GM23338 (cell line): ENCODE data around the gene GNB1L. TPM values are rescaled to one million over a fixed set of nuclear protein-coding genes. Genes with fewer than 3 reads are reported as not detected.

Experiments
- ATAC-seq: fragments of 200-7000 bp; cut with Tn5 transposase; 3 replicates; pipeline ENCODE4 v1.9.1; 2020
- DNase-seq: peaks from one replicate; pipeline ENCODE4 v3.0.0-alpha.2; 2015; ENCODE audit warnings: low spot score
- H2AFZ ChIP-seq: fragments of 200-600 bp; sonication (generic); 2 replicates; pipeline ENCODE4 v1.8.0; 2016; ENCODE audit warnings: antibody characterized with exemption, mild to moderate bottlenecking, moderate library complexity
- H3F3A ChIP-seq: fragments of 200-600 bp; sonication (generic); replicated peaks from 2 replicates; pipeline ENCODE4 v1.8.0; 2017; ENCODE audit warnings: antibody characterized with exemption, mixed run types, low read depth
- H3K27ac ChIP-seq: fragments of 200-600 bp; sonication (generic); 2 replicates; pipeline ENCODE4 v1.6.1; 2016; ENCODE audit warnings: low read depth
- H3K27me3 ChIP-seq: fragments of 200-600 bp; sonication (generic); 2 replicates; pipeline ENCODE4 v1.8.0; 2016; ENCODE audit warnings: mild to moderate bottlenecking, mixed run types, moderate library complexity; ENCODE audit not compliant: insufficient read depth
- H3K36me3 ChIP-seq: fragments of 200-600 bp; sonication (generic); 2 replicates; pipeline ENCODE4 v1.8.0; 2016; ENCODE audit warnings: mild to moderate bottlenecking; ENCODE audit not compliant: insufficient read depth
- H3K4me1 ChIP-seq: fragments of 200-600 bp; sonication (generic); 2 replicates; pipeline ENCODE4 v1.8.0; 2016; ENCODE audit warnings: mild to moderate bottlenecking, moderate library complexity; ENCODE audit not compliant: insufficient read depth
- H3K4me2 ChIP-seq: fragments of 200-600 bp; sonication (generic); 2 replicates; pipeline ENCODE4 v1.7.1; 2017; ENCODE audit warnings: mixed run types
- H3K4me3 ChIP-seq: fragments of 200-600 bp; sonication (generic); 2 replicates; pipeline ENCODE4 v1.6.1; 2016; ENCODE audit warnings: mixed run types
- H3K79me2 ChIP-seq: fragments of 200-600 bp; sonication (generic); replicated peaks from 2 replicates; pipeline ENCODE4 v1.8.0; 2017; ENCODE audit warnings: mild to moderate bottlenecking; ENCODE audit not compliant: insufficient read depth
- H3K9me2 ChIP-seq: fragments of 200-600 bp; sonication (generic); 2 replicates; pipeline ENCODE4 v1.8.0; 2017; ENCODE audit not compliant: insufficient read depth
- H4K20me1 ChIP-seq: fragments of 200-600 bp; sonication (generic); replicated peaks from 2 replicates; pipeline ENCODE4 v1.8.0; 2017; ENCODE audit warnings: mild to moderate bottlenecking; ENCODE audit not compliant: insufficient read depth
- H3K27ac Mint-ChIP-seq: 2 replicates; pipeline ENCODE4 v1.8.0; 2020; ENCODE audit warnings: inconsistent platforms, mild to moderate bottlenecking, moderate library complexity, mixed read lengths
- H3K27me3 Mint-ChIP-seq: 3 replicates; pipeline ENCODE4 v1.8.0; 2022; ENCODE audit warnings: low read depth, mild to moderate bottlenecking, moderate library complexity, mixed read lengths, inconsistent platforms; ENCODE audit not compliant: insufficient read depth, poor library complexity
- H3K36me3 Mint-ChIP-seq: 3 replicates; pipeline ENCODE4 v1.8.0; 2021; ENCODE audit warnings: low read depth, mild to moderate bottlenecking, inconsistent platforms, moderate library complexity, mixed read lengths
- H3K4me1 Mint-ChIP-seq: 3 replicates; pipeline ENCODE4 v1.8.0; 2020; ENCODE audit warnings: mild to moderate bottlenecking, inconsistent platforms, mixed read lengths
- H3K4me3 Mint-ChIP-seq: 3 replicates; pipeline ENCODE4 v1.8.0; 2021; ENCODE audit warnings: moderate library complexity, mild to moderate bottlenecking, inconsistent platforms, mixed read lengths
- H3K9me3 Mint-ChIP-seq: 3 replicates; pipeline ENCODE4 v1.8.0; 2020; ENCODE audit warnings: moderate library complexity, mild to moderate bottlenecking, inconsistent platforms, mixed read lengths
- CREB1 ChIP-seq: fragments of 250-450 bp; sonication (Bioruptor Pico); IDR thresholded peaks from 2 replicates; pipeline ENCODE4 v1.5.0; 2020; ENCODE audit warnings: low read depth, mild to moderate bottlenecking, moderate library complexity
- EZH2 ChIP-seq: fragments of 200-600 bp; sonication (generic); IDR thresholded peaks from one replicate; pipeline ENCODE4 v1.8.0; 2017; ENCODE audit warnings: antibody characterized with exemption, mild to moderate bottlenecking, low read depth; ENCODE audit not compliant: unreplicated experiment
- EZH2phosphoT487 ChIP-seq: fragments of 200-600 bp; sonication (generic); IDR thresholded peaks from one replicate; pipeline ENCODE4 v1.8.1; 2018; ENCODE audit warnings: antibody characterized with exemption; ENCODE audit not compliant: unreplicated experiment
- JUNB ChIP-seq: IDR thresholded peaks from one replicate; pipeline ENCODE4 v1.6.1; 2016; ENCODE audit warnings: antibody characterized with exemption; ENCODE audit not compliant: unreplicated experiment
- NANOG ChIP-seq: IDR thresholded peaks from 2 replicates; pipeline ENCODE4 v1.6.1; 2016; ENCODE audit warnings: antibody characterized with exemption, borderline replicate concordance
- POLR2AphosphoS5 ChIP-seq: IDR thresholded peaks from 2 replicates; pipeline ENCODE4 v1.6.1; 2016; ENCODE audit warnings: antibody characterized with exemption, low read depth
- STAT1 ChIP-seq: IDR thresholded peaks from one replicate; pipeline ENCODE4 v1.6.1; 2016; ENCODE audit warnings: antibody characterized with exemption; ENCODE audit not compliant: unreplicated experiment
- ZNF114 ChIP-seq: fragments of 250-450 bp; sonication (Bioruptor Pico); IDR thresholded peaks from 2 replicates; pipeline ENCODE4 v1.5.0; 2020; ENCODE audit warnings: mild to moderate bottlenecking, moderate library complexity
- ZNF331 ChIP-seq: fragments of 250-450 bp; sonication (Bioruptor Pico); IDR thresholded peaks from 2 replicates; pipeline ENCODE4 v1.5.0; 2020; ENCODE audit warnings: low read depth, mild to moderate bottlenecking, moderate library complexity
- polyA plus RNA-seq: library from polyadenylated mRNA; unstranded; fragments of >200 nt; fragmentation: Nextera tagmentation; extraction: Ambion mirVana; gene quantifications from 2 replicates; pipeline ENCODE4 v1.2.1, GENCODE V29; 2016
- total RNA-seq: library from RNA; depleted of rRNA; stranded (reverse); fragments of >200 nt; shearing (Covaris generic); gene quantifications from 2 replicates; pipeline ENCODE4 v1.2.3, GENCODE V29; 2014
- TF ChIP-seq, protein P1 (sequence below), 2 experiments: fragments of 200-600 bp in 1 of 2; sonication (generic) in 1 of 2; conservative IDR thresholded peaks; 2 replicates each; pipeline versions ENCODE4 v1.5.1 to v1.6.1; 2016 to 2017; ENCODE audit warnings: antibody characterized with exemption in 2 of 2, low read depth in 2 of 2, mild to moderate bottlenecking in 2 of 2, moderate library complexity in 1 of 2
- TF ChIP-seq, protein P2 (sequence below): IDR thresholded peaks from one replicate; pipeline ENCODE4 v1.6.1; 2018; ENCODE audit warnings: antibody characterized with exemption; ENCODE audit not compliant: unreplicated experiment
- TF ChIP-seq, protein P3 (sequence below): IDR thresholded peaks from 2 replicates; pipeline ENCODE4 v1.6.1; 2016; ENCODE audit warnings: antibody characterized with exemption
- TF ChIP-seq, protein P4 (sequence below): fragments of 250-450 bp; sonication (Bioruptor Pico); IDR thresholded peaks from 2 replicates; pipeline ENCODE4 v1.5.0; 2020; ENCODE audit warnings: mild to moderate bottlenecking, moderate library complexity

The GNB1L gene
- total and polyA plus RNA-seq, 2 experiments from 2014 or later: 15.2 to 27.8 TPM

DNA sequence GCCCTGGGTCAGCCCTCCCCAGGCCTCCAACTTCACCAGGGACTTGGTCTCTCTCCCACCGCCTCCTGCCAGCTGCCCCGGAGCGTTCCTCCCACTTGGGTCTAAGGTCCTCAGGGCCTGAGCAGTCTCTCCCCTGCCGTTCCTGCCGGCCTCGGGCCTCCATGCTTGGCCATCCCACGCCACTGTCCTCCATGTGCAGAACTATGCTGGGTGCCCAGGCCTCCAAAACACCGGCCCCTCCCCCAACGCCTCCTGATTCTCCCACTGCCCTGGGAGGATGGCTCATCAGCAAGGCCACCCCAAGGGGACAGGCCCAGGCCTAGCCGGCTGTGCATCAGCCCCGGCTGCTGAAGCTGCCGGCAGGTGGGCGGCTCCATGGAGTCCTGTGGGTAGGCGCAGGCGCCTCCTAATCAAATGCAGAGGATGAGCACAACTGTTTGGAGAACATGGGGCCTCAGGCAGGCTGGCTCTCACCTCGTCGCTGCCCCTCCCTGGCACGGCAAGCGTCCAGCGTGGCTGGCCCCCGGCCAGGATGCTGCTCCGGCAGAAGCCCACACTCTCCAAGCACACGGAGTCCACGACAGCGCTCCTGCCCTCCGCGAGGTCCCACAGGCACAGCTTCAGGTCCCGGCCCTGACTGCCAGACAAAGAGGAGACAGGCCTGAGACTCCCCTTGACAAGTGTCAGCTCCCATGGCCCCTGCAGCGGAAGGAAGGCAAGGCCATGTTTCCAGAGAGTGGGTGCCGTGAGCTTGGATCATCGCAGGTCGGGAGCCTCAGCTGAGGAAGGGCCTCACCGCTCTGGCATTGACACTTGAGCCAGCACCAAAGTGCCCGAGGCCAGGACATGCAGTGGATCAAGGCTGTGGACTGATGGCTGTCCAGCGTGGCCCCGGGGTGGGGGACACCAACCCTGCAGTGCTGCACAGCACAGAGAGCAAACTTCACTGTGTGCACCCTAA is 42.6 kb downstream of the GNB1L start:
- Histone ChIP-seq H4K20me1 (no peaks in the 10 kb centered on the region; the same call in 1 of the 2 replicates), H3K4me2 (no peak overlapping the region), H3K9me2 (no peaks in the 10 kb centered on the region), H3K79me2 (no peaks in the 10 kb centered on the region), H3K27me3 (no peaks in the 10 kb centered on the region), H2AFZ (no peak overlapping the region), H3K36me3 (no peaks in the 10 kb centered on the region), H3K27ac (no peak overlapping the region), H3F3A (no peaks in the 10 kb centered on the region), H3K4me1 (no peaks in the 10 kb centered on the region), H3K4me3 (no peak overlapping the region)
- Mint-ChIP-seq H3K9me3 (no peaks in the 10 kb centered on the region), H3K4me3 (no peak overlapping the region), H3K27me3 (peaks cover 12% of the 10 kb centered on the region), H3K27ac (no peak overlapping the region), H3K36me3 (no peaks in the 10 kb centered on the region), H3K4me1 (no peaks in the 10 kb centered on the region)
- TF ChIP-seq EZH2phosphoT487 (no peak), ZNF331 (CRISPR knock-in tag) (no peak), POLR2AphosphoS5 (no peak), ZNF114 (no peak), STAT1 (no peak), NANOG (no peak), EZH2 (no peak), CREB1 (CRISPR knock-in tag) (no peak), JUNB (no peak)
- TF ChIP-seq, protein P1, sequence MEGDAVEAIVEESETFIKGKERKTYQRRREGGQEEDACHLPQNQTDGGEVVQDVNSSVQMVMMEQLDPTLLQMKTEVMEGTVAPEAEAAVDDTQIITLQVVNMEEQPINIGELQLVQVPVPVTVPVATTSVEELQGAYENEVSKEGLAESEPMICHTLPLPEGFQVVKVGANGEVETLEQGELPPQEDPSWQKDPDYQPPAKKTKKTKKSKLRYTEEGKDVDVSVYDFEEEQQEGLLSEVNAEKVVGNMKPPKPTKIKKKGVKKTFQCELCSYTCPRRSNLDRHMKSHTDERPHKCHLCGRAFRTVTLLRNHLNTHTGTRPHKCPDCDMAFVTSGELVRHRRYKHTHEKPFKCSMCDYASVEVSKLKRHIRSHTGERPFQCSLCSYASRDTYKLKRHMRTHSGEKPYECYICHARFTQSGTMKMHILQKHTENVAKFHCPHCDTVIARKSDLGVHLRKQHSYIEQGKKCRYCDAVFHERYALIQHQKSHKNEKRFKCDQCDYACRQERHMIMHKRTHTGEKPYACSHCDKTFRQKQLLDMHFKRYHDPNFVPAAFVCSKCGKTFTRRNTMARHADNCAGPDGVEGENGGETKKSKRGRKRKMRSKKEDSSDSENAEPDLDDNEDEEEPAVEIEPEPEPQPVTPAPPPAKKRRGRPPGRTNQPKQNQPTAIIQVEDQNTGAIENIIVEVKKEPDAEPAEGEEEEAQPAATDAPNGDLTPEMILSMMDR (conservative IDR thresholded peaks at IDR 0.05; ENCODE audit: low read depth in 2 of 2): no peak
- TF ChIP-seq, protein P2, sequence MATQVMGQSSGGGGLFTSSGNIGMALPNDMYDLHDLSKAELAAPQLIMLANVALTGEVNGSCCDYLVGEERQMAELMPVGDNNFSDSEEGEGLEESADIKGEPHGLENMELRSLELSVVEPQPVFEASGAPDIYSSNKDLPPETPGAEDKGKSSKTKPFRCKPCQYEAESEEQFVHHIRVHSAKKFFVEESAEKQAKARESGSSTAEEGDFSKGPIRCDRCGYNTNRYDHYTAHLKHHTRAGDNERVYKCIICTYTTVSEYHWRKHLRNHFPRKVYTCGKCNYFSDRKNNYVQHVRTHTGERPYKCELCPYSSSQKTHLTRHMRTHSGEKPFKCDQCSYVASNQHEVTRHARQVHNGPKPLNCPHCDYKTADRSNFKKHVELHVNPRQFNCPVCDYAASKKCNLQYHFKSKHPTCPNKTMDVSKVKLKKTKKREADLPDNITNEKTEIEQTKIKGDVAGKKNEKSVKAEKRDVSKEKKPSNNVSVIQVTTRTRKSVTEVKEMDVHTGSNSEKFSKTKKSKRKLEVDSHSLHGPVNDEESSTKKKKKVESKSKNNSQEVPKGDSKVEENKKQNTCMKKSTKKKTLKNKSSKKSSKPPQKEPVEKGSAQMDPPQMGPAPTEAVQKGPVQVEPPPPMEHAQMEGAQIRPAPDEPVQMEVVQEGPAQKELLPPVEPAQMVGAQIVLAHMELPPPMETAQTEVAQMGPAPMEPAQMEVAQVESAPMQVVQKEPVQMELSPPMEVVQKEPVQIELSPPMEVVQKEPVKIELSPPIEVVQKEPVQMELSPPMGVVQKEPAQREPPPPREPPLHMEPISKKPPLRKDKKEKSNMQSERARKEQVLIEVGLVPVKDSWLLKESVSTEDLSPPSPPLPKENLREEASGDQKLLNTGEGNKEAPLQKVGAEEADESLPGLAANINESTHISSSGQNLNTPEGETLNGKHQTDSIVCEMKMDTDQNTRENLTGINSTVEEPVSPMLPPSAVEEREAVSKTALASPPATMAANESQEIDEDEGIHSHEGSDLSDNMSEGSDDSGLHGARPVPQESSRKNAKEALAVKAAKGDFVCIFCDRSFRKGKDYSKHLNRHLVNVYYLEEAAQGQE: no peak
- TF ChIP-seq, protein P3, sequence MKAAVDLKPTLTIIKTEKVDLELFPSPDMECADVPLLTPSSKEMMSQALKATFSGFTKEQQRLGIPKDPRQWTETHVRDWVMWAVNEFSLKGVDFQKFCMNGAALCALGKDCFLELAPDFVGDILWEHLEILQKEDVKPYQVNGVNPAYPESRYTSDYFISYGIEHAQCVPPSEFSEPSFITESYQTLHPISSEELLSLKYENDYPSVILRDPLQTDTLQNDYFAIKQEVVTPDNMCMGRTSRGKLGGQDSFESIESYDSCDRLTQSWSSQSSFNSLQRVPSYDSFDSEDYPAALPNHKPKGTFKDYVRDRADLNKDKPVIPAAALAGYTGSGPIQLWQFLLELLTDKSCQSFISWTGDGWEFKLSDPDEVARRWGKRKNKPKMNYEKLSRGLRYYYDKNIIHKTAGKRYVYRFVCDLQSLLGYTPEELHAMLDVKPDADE: no peak
- TF ChIP-seq, protein P4, sequence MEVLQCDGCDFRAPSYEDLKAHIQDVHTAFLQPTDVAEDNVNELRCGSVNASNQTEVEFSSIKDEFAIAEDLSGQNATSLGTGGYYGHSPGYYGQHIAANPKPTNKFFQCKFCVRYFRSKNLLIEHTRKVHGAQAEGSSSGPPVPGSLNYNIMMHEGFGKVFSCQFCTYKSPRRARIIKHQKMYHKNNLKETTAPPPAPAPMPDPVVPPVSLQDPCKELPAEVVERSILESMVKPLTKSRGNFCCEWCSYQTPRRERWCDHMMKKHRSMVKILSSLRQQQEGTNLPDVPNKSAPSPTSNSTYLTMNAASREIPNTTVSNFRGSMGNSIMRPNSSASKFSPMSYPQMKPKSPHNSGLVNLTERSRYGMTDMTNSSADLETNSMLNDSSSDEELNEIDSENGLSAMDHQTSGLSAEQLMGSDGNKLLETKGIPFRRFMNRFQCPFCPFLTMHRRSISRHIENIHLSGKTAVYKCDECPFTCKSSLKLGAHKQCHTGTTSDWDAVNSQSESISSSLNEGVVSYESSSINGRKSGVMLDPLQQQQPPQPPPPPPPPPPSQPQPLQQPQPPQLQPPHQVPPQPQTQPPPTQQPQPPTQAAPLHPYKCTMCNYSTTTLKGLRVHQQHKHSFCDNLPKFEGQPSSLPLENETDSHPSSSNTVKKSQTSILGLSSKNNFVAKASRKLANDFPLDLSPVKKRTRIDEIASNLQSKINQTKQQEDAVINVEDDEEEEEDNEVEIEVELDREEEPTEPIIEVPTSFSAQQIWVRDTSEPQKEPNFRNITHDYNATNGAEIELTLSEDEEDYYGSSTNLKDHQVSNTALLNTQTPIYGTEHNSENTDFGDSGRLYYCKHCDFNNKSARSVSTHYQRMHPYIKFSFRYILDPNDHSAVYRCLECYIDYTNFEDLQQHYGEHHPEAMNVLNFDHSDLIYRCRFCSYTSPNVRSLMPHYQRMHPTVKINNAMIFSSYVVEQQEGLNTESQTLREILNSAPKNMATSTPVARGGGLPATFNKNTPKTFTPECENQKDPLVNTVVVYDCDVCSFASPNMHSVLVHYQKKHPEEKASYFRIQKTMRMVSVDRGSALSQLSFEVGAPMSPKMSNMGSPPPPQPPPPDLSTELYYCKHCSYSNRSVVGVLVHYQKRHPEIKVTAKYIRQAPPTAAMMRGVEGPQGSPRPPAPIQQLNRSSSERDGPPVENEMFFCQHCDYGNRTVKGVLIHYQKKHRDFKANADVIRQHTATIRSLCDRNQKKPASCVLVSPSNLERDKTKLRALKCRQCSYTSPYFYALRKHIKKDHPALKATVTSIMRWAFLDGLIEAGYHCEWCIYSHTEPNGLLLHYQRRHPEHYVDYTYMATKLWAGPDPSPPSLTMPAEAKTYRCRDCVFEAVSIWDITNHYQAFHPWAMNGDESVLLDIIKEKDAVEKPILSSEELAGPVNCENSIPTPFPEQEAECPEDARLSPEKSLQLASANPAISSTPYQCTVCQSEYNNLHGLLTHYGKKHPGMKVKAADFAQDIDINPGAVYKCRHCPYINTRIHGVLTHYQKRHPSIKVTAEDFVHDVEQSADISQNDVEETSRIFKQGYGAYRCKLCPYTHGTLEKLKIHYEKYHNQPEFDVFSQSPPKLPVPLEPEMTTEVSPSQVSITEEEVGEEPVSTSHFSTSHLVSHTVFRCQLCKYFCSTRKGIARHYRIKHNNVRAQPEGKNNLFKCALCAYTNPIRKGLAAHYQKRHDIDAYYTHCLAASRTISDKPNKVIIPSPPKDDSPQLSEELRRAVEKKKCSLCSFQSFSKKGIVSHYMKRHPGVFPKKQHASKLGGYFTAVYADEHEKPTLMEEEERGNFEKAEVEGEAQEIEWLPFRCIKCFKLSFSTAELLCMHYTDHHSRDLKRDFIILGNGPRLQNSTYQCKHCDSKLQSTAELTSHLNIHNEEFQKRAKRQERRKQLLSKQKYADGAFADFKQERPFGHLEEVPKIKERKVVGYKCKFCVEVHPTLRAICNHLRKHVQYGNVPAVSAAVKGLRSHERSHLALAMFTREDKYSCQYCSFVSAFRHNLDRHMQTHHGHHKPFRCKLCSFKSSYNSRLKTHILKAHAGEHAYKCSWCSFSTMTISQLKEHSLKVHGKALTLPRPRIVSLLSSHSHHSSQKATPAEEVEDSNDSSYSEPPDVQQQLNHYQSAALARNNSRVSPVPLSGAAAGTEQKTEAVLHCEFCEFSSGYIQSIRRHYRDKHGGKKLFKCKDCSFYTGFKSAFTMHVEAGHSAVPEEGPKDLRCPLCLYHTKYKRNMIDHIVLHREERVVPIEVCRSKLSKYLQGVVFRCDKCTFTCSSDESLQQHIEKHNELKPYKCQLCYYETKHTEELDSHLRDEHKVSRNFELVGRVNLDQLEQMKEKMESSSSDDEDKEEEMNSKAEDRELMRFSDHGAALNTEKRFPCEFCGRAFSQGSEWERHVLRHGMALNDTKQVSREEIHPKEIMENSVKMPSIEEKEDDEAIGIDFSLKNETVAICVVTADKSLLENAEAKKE (CRISPR knock-in tag): no peak
- DNase-seq: no peak
- no peak; the same call in 2 of the 3 replicates for ATAC-seq
